NCI-H1417 (cell line): ENCODE measurements around the gene ARIH2.

Source experiments
- DNase-seq, 3 experiments: peaks; one replicate each; lab custom pipeline; 2025; lab: John Stamatoyannopoulos, UW

Gene ARIH2

GRCh38 chr3:49019941-49020329 lies 101.3 kb downstream of the ARIH2 start:
- DNase-seq: no peak

GRCh38 chr3:49020330-49021212 lies 101.9 kb downstream of the ARIH2 start:
- peak; percentile 23 to 60 (median 60) for DNase-seq

- peak; percentile 96 to 98 (median 97) for DNase-seq
Observed at GRCh38 chr3:49021213-49021812, 102.7 kb downstream of the ARIH2 start.

GRCh38 chr3:49021813-49022687 lies 103.4 kb downstream of the ARIH2 start, which contains the start of gene NDUFAF3:
Gene NDUFAF3, plus strand, starts transcription at chr3:49022121. Its CDS starts 24 bp downstream, at chr3:49022145.
- DNase-seq: peak; percentile 94 to 98 (median 97)

GRCh38 chr3:49022688-49023171 lies 104.1 kb downstream of the ARIH2 start:
- no peak for DNase-seq

- no peak for DNase-seq
Observed at GRCh38 chr3:49023775-49024174, 105.1 kb downstream of the ARIH2 start.

GRCh38 chr3:49024449-49024848 lies 105.8 kb downstream of the ARIH2 start:
- no peak for DNase-seq

- no peak for DNase-seq
Observed at GRCh38 chr3:49025005-49025792, 106.6 kb downstream of the ARIH2 start.

GRCh38 chr3:49025793-49026520 lies 107.3 kb downstream of the ARIH2 start:
- no peak for DNase-seq

GRCh38 chr3:49026536-49026935 lies 107.9 kb downstream of the ARIH2 start:
- no peak for DNase-seq

GRCh38 chr3:49027634-49028033 lies 109.0 kb downstream of the ARIH2 start:
- no peak for DNase-seq

- peak in 1 of 3 experiments; percentile 26 for DNase-seq
Observed at GRCh38 chr3:49028298-49028672, 109.6 kb downstream of the ARIH2 start.

- peak; percentile 84 to 90 (median 89) for DNase-seq
Observed at GRCh38 chr3:49028673-49029562, 110.3 kb downstream of the ARIH2 start, which contains the start of gene IMPDH2. Gene IMPDH2, minus strand, starts transcription at chr3:49029398. Its CDS starts 48 bp downstream, at chr3:49029350.

GRCh38 chr3:49029563-49029884 lies 110.9 kb downstream of the ARIH2 start:
- DNase-seq: no peak

GRCh38 chr3:49030321-49030720 lies 111.7 kb downstream of the ARIH2 start:
- no peak for DNase-seq

GRCh38 chr3:49032646-49033304 lies 114.1 kb downstream of the ARIH2 start:
- no peak for DNase-seq

- no peak for DNase-seq
Observed at GRCh38 chr3:49034650-49035049, 116.0 kb downstream of the ARIH2 start.

GRCh38 chr3:49035281-49035680 lies 116.6 kb downstream of the ARIH2 start:
- no peak for DNase-seq
